ENCODE data around the gene TLL2.

The TLL2 gene

DNA sequence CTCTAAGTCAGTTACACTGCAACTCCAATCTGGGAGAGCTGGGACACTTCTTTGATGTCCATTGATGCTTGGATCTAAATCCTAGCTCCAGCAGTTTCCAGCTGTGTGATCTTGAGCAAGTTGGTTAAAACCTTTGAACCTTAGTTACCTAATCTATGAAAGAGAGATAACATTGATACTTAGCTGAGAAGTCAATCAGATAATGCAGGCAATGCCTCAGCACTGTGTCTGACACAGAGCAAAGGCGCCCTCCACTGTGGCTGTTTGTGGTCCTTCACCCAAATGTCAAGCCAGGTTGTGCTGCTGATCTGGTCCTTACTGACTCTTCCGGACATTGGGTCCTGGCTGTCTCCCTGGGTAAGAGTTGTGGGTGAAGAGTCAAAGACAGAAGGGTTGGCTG lies 189.3 kb downstream of the TLL2 start:
- H3K4me3 ChIP-seq (ENCODE audit: control insufficient read depth, low read depth, low read length): no peak overlapping the region
- DNase-seq (ENCODE audit: low read depth): no peak
- TF ChIP-seq, protein P1, sequence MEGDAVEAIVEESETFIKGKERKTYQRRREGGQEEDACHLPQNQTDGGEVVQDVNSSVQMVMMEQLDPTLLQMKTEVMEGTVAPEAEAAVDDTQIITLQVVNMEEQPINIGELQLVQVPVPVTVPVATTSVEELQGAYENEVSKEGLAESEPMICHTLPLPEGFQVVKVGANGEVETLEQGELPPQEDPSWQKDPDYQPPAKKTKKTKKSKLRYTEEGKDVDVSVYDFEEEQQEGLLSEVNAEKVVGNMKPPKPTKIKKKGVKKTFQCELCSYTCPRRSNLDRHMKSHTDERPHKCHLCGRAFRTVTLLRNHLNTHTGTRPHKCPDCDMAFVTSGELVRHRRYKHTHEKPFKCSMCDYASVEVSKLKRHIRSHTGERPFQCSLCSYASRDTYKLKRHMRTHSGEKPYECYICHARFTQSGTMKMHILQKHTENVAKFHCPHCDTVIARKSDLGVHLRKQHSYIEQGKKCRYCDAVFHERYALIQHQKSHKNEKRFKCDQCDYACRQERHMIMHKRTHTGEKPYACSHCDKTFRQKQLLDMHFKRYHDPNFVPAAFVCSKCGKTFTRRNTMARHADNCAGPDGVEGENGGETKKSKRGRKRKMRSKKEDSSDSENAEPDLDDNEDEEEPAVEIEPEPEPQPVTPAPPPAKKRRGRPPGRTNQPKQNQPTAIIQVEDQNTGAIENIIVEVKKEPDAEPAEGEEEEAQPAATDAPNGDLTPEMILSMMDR (IDR thresholded peaks at IDR 0.05; ENCODE audit: control insufficient read depth, insufficient read depth, low read depth, low read length, missing control alignments): no peak

DNA sequence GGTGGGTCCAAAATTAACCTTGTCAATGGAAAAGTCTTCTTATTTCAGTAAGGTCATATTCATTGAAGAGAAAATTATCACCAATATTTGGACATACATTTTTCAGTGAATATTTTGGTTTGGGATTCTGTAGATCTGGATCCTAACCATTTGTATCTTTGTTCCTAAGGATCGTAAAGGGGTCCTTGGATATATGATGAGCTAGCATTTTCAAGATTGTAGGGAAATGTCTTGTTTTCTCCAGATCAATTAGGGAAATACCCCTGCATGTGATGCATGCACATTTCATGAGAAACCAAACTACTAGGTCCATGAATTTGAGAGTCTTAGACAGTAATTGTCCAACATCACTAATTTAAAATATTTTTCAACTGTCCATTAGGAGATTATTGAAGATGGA lies 191.5 kb downstream of the TLL2 start:
- DNase-seq (ENCODE audit: low read depth): no peak
- H3K4me3 ChIP-seq (ENCODE audit: control insufficient read depth, low read depth, low read length): no peak overlapping the region
- TF ChIP-seq, protein P1 (IDR thresholded peaks at IDR 0.05; ENCODE audit: control insufficient read depth, insufficient read depth, low read depth, low read length, missing control alignments): no peak

DNA sequence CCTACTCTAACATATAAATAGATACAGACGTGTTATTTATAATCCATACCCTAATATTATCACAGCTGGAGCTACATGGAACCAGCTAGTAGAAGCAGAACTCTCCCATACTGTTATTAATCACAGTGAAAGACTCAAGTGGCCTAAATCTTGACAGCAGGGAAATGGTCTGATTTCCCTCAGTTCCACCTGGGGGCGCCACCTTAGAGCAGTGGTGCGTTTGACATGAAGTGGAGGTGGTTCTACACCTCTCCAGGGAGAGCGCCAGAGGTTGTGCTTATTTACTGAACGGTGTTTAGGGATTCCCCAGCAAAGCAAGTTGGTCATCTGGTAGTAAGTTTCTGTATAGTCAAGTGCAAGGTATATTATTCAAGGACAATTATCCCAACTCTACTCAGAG lies 191.9 kb downstream of the TLL2 start:
- no peak for DNase-seq (ENCODE audit: low read depth)
- no peak overlapping the region for H3K4me3 ChIP-seq (ENCODE audit: control insufficient read depth, low read depth, low read length)
- TF ChIP-seq, protein P1 (IDR thresholded peaks at IDR 0.05; ENCODE audit: control insufficient read depth, insufficient read depth, low read depth, low read length, missing control alignments): no peak

DNA sequence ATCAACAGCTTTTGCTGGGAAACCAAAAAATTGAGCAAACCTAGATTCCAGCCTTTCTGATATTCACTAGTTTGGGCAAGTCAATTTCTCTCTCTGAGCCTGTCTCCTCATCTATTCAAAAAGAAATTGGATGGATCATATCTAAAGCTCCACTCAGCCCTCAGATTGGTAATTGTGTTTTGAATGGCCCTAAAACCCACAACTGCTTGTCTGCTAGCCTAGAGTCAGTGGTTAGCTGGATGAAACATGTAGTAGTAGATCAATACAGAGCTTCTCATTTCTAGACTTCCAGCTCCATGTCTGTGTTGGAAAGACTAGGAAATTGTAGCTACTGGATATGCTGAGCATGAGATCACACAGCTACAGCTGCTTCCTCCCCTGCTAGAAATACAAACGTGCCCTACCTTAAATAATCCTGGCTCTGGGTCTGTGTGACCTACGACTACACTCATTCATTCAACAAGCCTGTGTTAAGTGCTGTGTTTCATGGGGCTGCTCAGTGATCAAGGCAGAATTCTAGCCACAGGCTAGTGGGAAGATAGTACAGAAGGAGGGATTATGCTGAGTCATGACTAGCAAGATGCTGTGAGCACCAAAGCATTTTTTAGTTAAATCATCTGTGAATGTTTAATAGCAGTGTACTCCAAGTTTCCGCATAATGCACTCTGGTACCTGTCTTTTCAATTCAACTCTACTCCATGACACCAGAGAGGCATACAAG lies 193.8 kb downstream of the TLL2 start:
- DNase-seq (ENCODE audit: low read depth): no peak
- H3K4me3 ChIP-seq (ENCODE audit: control insufficient read depth, low read depth, low read length): no peak overlapping the region
- TF ChIP-seq, protein P1 (IDR thresholded peaks at IDR 0.05; ENCODE audit: control insufficient read depth, insufficient read depth, low read depth, low read length, missing control alignments): no peak

DNA sequence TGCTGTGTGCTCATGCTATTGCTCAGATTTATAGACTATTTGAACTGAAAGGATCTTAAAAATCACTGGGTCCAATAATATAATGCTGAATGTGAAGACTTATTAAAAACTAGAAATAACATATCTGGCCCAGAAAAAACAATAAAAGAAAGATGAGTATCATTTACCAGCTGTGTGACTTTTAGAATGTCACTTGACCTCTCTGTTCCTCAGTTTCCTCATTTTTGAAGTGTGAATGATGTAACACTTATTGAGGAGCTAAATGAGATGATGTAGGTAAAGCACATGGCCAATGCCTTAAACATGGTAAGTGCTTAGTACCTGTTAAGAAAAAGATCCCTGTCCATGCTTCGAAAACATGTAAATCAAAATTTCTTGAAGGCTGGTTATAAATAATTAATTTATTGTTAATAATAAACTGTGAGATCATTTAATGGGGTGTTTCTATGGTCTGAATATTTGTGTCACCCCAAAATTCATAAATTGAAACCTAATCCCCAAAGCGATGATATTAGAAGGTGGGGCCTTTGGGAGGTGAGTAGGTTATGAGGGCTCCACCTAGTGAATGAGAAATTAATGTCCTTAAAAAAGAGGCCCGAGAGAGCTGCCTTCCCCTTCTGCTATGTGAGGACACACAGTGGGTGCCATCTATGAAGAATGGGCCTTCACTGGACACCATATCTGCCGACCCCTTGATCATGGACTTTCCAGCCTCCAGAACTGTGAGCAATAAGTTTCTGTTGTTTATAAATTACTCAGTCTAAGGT lies 196.5 kb downstream of the TLL2 start:
- TF ChIP-seq, protein P1 (IDR thresholded peaks at IDR 0.05; ENCODE audit: control insufficient read depth, insufficient read depth, low read depth, low read length, missing control alignments): no peak
- DNase-seq (ENCODE audit: low read depth): no peak
- no peak overlapping the region for H3K4me3 ChIP-seq (ENCODE audit: control insufficient read depth, low read depth, low read length)

Measured in AG09309 (cell line).